ENCODE results near the gene BRINP2.

GRCh38 chr1:177164380-177165068, 6.2 kb upstream of the BRINP2 start, which contains the start of gene ASTN1:
- TF ChIP-seq CTCF (IDR thresholded peaks at IDR 0.05) (no peak), POLR2A (IDR thresholded peaks at IDR 0.05) (no peak)

Measured in right lobe of liver (tissue), 4 donors.